Spleen (tissue), 7 donors: Measurements from ENCODE around the gene MRPL55.

Experiments used
- CTCF ChIP-seq, 11 experiments: fragments of 200-600 bp in 7 of 11; fragments of 450-650 bp in 4 of 11; sonication (generic) in 4 of 11; IDR thresholded peaks in 8 of 11; conservative IDR thresholded peaks in 3 of 11; 1 replicate in 7 of 11; 2 replicates in 4 of 11; pipeline versions ENCODE4 v1.4.0 to v1.8.0; 2016 to 2021; ENCODE audit warnings: antibody characterized with exemption in 11 of 11, inconsistent platforms in 4 of 11, mild to moderate bottlenecking in 1 of 11
- POLR2A ChIP-seq, 3 donors: fragments of 450-650 bp; IDR thresholded peaks; one replicate each; pipeline ENCODE4 v1.5.1; 2017; ENCODE audit warnings: antibody characterized with exemption in 3 of 3, mild to moderate bottlenecking in 1 of 3
- POLR2AphosphoS5 ChIP-seq, 3 donors: sonication (generic); formaldehyde crosslinking; IDR thresholded peaks; one replicate each; pipeline ENCODE4 v1.5.1; 2017; ENCODE audit warnings: antibody characterized with exemption in 3 of 3
- donor health status: DM: no; HTN: no; CAD: no; lungs with moderate emphysema.
- donor health status: DM: no; HTN: no; CAD: no.
- donor health status: DM: no; HTN: no; CAD: no.

DNA sequence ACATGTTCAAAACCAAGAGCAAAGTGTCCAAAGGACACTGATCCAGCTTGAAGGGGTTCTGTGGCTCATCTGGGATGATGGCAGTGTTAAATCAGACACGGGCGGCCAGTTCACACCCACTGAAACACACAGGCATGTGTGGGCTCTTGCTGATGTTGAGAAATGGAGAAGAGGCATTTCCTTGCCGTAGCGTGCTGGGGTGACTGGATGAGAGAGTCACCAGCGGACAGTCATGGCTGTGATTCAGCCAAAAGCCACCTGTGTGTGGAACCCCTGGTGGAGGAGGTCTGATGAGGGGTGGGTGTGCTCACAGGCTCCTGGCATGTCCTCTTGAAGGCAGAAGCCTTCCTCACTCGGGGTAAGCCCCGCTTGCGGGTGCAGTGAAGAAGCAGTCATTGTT, 13.2 kb downstream of the MRPL55 start:
- TF ChIP-seq CTCF (IDR thresholded peaks at IDR 0.05 in 8 of 11, conservative IDR thresholded peaks at IDR 0.05 in 3 of 11) (no peak), POLR2AphosphoS5 (IDR thresholded peaks at IDR 0.05) (no peak), POLR2A (IDR thresholded peaks at IDR 0.05) (no peak)
